Nephron progenitor cell (in vitro differentiated cells): Measurements from ENCODE around the gene GALNT5.

Experiments
- DNase-seq: peaks from one replicate; pipeline ENCODE4 v3.0.0; 2021
- H3K27ac Mint-ChIP-seq: 2 replicates; pipeline ENCODE4 v1.8.0; 2021; ENCODE audit warnings: mild to moderate bottlenecking, moderate library complexity, mixed read lengths
- H3K27me3 Mint-ChIP-seq: 2 replicates; pipeline ENCODE4 v1.8.0; 2021; ENCODE audit warnings: mild to moderate bottlenecking, low read depth, mixed read lengths; ENCODE audit not compliant: poor library complexity
- H3K36me3 Mint-ChIP-seq: 2 replicates; pipeline ENCODE4 v1.8.0; 2021; ENCODE audit warnings: low read depth, mixed read lengths
- H3K4me1 Mint-ChIP-seq: 2 replicates; pipeline ENCODE4 v1.8.0; 2021; ENCODE audit warnings: mixed read lengths
- H3K4me3 Mint-ChIP-seq: 2 replicates; pipeline ENCODE4 v1.8.0; 2021; ENCODE audit warnings: mild to moderate bottlenecking, moderate library complexity, mixed read lengths
- H3K9me3 Mint-ChIP-seq: 2 replicates; pipeline ENCODE4 v1.8.0; 2021; ENCODE audit warnings: mild to moderate bottlenecking, moderate library complexity, mixed read lengths
- TF ChIP-seq, protein P1 (sequence below): fragments of 200-600 bp; sonication (generic); IDR thresholded peaks from 2 replicates; pipeline ENCODE4 v1.5.0; 2021; ENCODE audit warnings: antibody characterized with exemption

GALNT5 gene

DNA sequence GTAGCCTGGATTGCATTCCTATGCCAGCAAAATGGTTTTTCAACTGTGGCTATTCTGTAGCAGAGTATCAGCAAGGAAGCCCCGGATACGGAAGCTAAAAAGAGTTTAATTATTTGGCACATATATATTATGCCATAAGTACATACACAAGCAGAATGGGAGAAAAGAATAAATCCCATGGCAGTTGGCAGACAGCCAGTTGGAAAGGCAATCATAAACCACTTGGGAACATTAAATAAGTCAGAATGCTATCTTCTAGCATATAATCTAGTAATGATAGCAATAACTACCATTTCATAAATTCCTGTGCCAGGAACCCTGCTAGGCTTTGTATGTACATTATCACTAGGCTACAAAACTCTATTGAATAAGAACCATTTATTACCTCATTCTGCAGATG lies 26.0 kb downstream of the GALNT5 start:
- TF ChIP-seq, protein P1, sequence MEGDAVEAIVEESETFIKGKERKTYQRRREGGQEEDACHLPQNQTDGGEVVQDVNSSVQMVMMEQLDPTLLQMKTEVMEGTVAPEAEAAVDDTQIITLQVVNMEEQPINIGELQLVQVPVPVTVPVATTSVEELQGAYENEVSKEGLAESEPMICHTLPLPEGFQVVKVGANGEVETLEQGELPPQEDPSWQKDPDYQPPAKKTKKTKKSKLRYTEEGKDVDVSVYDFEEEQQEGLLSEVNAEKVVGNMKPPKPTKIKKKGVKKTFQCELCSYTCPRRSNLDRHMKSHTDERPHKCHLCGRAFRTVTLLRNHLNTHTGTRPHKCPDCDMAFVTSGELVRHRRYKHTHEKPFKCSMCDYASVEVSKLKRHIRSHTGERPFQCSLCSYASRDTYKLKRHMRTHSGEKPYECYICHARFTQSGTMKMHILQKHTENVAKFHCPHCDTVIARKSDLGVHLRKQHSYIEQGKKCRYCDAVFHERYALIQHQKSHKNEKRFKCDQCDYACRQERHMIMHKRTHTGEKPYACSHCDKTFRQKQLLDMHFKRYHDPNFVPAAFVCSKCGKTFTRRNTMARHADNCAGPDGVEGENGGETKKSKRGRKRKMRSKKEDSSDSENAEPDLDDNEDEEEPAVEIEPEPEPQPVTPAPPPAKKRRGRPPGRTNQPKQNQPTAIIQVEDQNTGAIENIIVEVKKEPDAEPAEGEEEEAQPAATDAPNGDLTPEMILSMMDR = no peak
- Mint-ChIP-seq H3K27me3 (peaks cover 6% of the 10 kb centered on the region), H3K36me3 (no peaks in the 10 kb centered on the region), H3K4me3 (no peak overlapping the region), H3K4me1 (no peaks in the 10 kb centered on the region), H3K27ac (no peak overlapping the region), H3K9me3 (peaks cover 25% of the 10 kb centered on the region)
- no peak for DNase-seq

DNA sequence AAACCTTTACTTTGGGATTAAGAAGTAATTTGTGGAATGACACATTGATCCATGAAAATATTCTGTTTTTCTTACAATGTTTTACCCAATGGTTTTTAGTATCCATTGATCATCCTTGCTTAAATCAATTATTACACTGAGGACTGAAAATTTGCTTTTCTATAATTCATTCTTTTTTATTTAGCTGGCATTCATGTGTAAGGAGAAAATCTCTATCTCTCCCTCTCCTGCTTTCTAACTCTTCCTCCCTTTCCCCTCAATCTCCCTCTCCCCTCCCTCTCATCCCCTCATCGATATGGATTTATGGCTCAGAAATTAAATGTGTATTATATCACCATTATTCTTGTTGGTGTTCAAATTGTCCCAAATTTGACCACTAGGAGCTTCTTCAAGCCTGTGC lies 29.7 kb downstream of the GALNT5 start:
- peaks cover 2% of the 10 kb centered on the region for H3K27me3 Mint-ChIP-seq
- no peaks in the 10 kb centered on the region for H3K36me3 Mint-ChIP-seq
- DNase-seq = no peak
- TF ChIP-seq, protein P1 = no peak
- no peak overlapping the region for H3K27ac Mint-ChIP-seq
- H3K9me3 Mint-ChIP-seq = no peaks in the 10 kb centered on the region
- no peak overlapping the region for H3K4me3 Mint-ChIP-seq
- H3K4me1 Mint-ChIP-seq = no peaks in the 10 kb centered on the region

DNA sequence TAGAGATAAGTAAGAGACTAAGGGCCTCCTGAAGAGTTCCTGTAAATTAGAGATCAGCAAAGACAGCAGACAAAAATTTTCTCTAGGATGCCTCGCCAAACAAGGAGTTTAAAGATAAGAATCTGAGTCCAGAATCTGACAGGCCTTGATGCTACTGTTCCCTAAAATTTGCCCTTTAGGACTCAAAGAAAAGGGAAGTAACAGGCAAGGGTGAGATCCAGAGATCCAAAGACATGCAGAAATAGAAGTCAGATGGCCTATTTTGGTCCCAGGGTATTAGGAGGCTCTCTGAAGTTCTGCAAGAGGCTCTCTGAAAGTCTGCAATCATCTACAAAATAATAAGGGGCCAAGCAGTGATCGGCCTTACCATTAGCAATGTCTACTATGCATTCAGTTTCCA lies 33.0 kb downstream of the GALNT5 start:
- no peak overlapping the region for H3K4me3 Mint-ChIP-seq
- H3K9me3 Mint-ChIP-seq = no peaks in the 10 kb centered on the region
- H3K27me3 Mint-ChIP-seq = peaks cover 2% of the 10 kb centered on the region
- no peaks in the 10 kb centered on the region for H3K36me3 Mint-ChIP-seq
- TF ChIP-seq, protein P1 = no peak
- DNase-seq = no peak
- no peak overlapping the region for H3K27ac Mint-ChIP-seq
- no peaks in the 10 kb centered on the region for H3K4me1 Mint-ChIP-seq

DNA sequence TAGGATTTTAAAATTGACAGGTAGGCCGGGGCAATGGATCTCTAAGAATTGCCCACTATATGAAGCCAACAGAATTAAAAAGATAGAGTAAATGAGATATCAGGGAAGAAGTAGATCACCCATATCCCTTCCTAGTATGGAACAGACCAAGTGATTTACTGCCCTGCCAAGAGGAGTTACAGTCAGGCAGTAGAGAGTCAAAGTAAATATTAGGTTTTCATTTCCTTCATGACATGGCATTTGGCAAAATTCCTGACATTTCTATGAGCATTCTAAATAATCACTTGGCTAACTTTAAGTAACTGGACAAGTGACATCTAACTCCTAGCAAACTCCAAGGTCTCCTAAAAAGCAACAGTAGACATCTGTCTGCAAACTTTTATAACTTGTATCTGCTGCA lies 33.5 kb downstream of the GALNT5 start:
- H3K27me3 Mint-ChIP-seq = peaks cover 2% of the 10 kb centered on the region
- no peak overlapping the region for H3K4me3 Mint-ChIP-seq
- TF ChIP-seq, protein P1 = no peak
- no peak for DNase-seq
- H3K9me3 Mint-ChIP-seq = no peaks in the 10 kb centered on the region
- no peak overlapping the region for H3K27ac Mint-ChIP-seq
- no peaks in the 10 kb centered on the region for H3K4me1 Mint-ChIP-seq
- H3K36me3 Mint-ChIP-seq = no peaks in the 10 kb centered on the region

DNA sequence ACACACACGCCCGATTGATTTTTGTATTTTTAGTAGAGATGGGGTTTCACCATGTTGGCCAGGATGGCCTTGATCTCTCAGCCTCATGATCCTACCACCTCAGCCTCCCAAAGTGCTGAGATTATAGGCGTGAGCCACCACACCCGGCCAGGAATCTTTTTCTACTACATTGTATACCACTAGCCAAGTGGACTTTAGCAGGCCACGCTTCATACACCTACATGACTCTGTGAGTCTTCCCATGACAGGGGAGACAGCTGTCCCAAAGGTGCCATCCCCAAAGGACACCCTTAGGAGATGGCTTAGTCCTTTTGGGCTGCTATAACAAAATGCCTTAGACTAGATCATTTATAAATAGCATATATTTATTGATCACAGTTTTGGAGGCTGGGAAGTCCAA lies 35.3 kb downstream of the GALNT5 start:
- Mint-ChIP-seq H3K4me3 (no peak overlapping the region), H3K27ac (no peak overlapping the region), H3K4me1 (no peaks in the 10 kb centered on the region), H3K9me3 (no peaks in the 10 kb centered on the region), H3K36me3 (no peaks in the 10 kb centered on the region), H3K27me3 (no peaks in the 10 kb centered on the region)
- TF ChIP-seq, protein P1 = no peak
- DNase-seq = no peak

DNA sequence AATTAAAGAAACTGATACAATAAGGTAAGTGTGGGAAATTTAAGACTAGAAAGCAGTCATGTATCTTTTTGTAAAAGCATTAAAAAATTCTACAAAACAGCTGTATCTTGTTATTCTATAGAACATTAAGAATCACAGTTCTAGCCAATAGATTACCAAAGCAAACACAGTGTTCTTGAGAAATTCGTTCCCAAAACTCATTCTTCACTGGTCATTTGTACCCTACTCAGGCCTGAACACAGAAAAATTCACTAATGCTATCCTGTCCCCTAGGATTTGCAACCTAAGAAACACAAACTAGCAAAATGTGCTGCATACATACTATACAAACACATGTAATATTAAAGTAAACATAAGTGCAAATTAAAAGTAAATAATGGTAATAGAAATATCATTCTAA lies 39.0 kb downstream of the GALNT5 start:
- Mint-ChIP-seq H3K9me3 (no peaks in the 10 kb centered on the region), H3K36me3 (no peaks in the 10 kb centered on the region), H3K27me3 (no peaks in the 10 kb centered on the region), H3K27ac (no peak overlapping the region), H3K4me1 (no peaks in the 10 kb centered on the region), H3K4me3 (no peak overlapping the region)
- TF ChIP-seq, protein P1 = no peak
- no peak for DNase-seq
